CD4-positive, alpha-beta T cell treated with Interleukin-12 subunit alpha and Interleukin-12 subunit beta, for 1 hour (primary cell): Measurements from ENCODE around the gene NAA15.
A peak's percentile ranks its signal among the peaks of the same experiment; 100 is the strongest.
"Not testable (repeated sequence)": the region's sequence is repeated elsewhere in the genome, so short reads cannot be mapped to it uniquely, and the experiment has no call there.

Experiments
- DNase-seq: peaks from one replicate; pipeline ENCODE4 v3.0.0-alpha.2; 2020

NAA15 gene

DNA sequence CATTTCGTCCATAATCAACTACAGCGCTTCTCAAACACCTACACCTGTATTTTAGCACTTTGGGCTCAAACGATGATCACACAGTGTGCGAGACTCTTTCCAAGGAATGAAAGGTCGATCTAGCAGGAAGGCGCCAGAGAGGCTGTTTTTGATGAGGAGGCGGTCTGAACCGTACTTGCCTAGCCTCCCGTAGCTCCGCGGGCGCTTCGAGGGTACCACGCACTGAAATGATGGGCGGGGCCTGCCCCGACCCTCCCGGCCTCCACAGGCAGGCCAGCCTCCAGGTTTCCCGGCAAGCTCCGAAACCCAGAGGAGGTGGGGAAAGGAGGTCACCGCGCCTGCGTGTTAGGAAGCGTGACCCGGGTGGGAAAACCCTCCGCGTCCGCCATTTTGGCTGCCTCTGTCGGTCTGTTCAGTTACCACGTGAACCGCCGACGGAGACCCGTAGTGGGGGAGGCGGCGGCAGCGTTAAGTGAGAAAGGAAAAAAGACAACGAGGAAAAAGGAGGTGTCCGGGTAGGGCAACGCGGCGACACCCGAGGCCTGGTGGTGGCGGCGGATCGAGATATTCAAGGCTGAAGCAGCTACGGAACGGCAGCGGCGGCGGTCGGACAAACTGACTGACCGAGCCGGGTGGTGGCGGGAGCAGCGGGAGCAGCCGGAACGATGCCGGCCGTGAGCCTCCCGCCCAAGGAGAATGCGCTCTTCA lies at the start of gene NAA15:
Gene NAA15 (plus strand): TSS at position 393 of the 708 bp plus-strand sequence. CDS start 273 bp downstream, at position 666.
- peak; percentile 98 for DNase-seq

GRCh38 chr4:139253046-139253445 lies 48.3 kb upstream of the NAA15 start:
- DNase-seq, result no peak

DNA sequence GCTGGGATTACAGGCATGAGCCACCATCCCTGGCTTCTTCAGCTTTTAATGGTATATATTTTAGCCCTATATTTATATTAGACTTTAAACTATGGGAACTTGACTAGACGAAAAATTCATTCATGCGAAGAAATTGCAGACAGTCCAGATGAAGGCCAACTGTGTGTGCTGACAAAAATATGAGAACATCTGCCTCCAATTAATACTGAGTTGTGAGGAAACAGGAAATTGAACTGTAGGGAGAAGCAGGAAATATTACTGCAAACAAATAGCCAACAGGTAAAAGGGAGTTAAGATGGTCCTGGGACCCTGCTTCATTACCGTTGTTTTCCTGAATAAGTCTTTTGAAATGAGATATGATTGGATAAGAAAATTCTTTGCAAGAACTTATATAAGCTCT lies 47.6 kb upstream of the NAA15 start:
- no peak for DNase-seq

DNA sequence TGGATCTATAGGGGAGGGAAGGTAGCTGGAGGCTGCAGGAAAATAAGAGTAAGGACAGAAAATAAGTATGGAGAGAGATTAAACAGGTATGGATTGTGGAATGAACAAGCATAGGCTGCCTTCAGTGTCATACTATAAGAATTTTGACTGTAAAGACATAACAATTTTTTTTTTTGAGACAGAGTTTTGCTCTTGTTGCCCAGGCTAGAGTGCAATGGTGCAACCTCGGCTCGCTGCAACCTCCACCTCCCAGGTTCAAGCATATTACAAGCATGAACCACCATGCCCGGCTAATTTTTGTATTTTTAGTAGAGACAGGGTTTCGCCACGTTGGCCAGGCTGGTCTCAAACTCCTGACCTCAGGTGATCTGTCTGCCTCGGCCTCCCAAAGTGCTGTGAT lies 45.7 kb upstream of the NAA15 start:
- DNase-seq, result not testable (repeated sequence)

DNA sequence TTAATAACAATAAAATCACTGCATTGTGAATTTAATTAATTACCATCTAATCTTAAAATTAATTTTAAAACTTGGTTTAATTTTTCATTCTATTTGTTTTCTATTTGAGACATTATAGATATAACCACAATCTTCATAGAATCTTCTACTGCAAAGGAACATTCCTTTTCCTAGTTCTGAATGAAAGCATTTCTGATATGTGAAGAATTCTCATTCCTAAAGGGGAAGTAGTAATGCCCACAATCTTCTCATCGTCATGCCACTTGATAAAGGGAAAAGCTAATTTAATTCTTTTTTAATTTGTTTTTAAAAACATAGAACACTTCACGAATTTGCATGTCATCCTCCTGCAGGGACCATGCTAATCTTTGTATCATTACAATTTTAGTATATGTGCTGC lies 45.0 kb upstream of the NAA15 start:
- DNase-seq, result no peak

- no peak for DNase-seq
These were observed 35.7 kb upstream of the NAA15 start for GRCh38 chr4:139265654-139266053.

- no peak for DNase-seq
These were observed 35.1 kb upstream of the NAA15 start for GRCh38 chr4:139266208-139266582.

DNA sequence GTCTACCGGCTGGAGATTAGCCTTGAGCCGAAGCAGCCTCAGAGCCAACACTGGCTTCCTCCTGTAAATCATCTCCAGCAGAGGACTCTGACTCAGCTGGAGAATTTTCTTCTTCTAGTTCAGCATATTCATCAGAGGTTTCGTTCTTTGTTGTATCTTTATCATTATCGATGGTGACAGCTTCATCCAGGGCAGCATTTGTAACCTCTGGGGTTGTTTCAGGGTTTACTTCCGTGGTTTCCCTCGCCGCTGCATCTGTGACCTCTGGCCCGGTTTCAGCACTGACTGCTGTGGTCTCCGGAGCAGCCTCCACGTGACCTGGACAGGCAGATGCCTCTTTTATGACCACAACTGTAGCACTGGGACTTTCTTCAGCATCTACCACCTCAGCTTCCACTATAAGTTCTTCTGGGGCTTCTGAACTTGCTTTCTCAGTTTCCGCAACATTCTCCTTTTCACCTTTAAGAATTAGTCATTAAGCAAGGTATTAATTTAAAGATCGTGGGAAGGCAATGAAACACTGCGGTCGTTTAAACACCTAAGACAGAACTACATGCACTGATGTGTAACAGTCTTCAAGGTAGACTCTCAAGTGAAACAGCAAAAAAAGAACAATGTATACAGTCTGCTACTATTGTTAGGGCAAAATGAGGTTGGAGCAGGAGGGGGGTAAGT lies 34.6 kb upstream of the NAA15 start:
- DNase-seq, result peak; percentile 78

DNA sequence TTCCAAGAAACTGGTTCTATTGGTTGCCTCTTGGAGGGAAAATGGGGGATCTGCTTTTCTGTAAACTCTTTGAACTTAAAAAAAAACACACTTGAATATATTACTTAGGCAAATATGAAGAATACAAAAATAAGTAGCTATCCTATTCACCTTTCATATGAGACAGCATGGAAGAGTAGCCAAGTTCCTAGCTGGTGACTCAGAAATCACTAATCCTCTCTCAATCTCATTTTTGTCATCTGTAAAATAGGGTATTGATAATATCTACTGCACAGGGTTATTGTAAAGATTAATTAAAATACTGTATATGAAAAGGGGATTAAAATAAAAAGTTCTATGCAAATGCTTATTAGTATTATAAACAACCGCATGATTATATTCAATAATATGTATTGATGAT lies 34.0 kb upstream of the NAA15 start:
- no peak for DNase-seq

- no peak for DNase-seq
These were observed 27.5 kb upstream of the NAA15 start for GRCh38 chr4:139273835-139274234.

DNA sequence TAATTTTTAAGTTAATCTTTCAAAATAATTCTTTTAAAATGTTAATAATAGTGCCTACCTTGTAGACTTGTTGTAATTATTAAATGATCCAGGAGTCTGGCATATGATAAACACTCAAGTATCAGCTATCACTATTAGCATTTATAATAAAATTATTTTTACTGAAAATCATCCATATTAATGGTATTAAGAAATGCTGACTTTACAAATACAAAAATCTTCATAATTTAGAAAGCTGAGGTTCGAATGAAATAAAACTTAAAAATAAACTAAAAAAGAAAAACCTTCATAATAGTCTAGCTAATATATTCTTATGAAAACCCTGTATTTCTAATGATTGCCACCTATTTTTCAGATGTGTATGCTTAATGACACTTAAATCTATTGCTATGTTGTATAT lies 26.5 kb upstream of the NAA15 start:
- no peak for DNase-seq

GRCh38 chr4:139275281-139275735 lies 26.0 kb upstream of the NAA15 start:
- no peak for DNase-seq

DNA sequence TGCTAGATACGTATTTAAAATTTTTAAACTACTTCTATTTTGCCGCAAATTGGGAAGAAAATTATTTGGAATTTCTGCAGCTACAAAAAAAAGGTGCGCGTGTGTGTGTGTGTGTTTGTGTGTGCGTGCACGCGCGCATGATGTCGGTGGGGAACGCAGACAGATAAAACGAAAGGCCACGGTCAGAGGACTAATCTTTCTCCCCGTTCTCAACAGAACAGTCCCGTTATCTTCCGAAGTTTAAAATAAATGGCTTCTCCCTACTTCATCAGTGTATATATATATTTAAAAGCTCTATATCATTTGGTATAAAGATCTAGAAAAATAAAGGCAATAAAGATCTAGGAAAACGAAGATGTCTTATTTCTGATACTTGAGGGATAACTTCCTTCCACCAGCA lies 22.8 kb upstream of the NAA15 start:
- DNase-seq, result no peak

GRCh38 chr4:139278912-139279759 lies 22.2 kb upstream of the NAA15 start:
- no peak for DNase-seq

- peak; percentile 24 for DNase-seq
These were observed 21.3 kb upstream of the NAA15 start, which contains the start of gene MGARP for GRCh38 chr4:139279760-139280620. MGARP (minus strand) TSS chr4:139280225; CDS start chr4:139280158, 67 bp downstream.

GRCh38 chr4:139282065-139282720 lies 19.1 kb upstream of the NAA15 start:
- DNase-seq, result no peak

DNA sequence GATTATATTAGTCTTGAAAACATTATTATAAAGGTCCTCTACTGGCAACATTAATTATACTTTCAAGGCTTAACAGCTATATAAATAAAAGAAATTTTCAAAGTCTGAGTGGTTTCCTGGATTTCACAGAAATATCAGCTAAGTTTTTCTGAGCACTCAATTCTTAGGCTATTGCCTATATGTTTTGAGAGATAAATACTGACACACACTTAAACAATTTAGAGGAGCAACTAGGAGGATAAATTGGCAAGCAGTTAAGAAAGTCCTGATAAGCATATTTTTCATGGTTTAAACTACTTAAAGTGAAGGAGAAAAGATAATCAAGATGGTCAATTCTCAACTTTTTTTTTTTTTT lies 18.6 kb upstream of the NAA15 start:
- no peak for DNase-seq

GRCh38 chr4:139286186-139286698 lies 15.1 kb upstream of the NAA15 start:
- DNase-seq, result no peak

DNA sequence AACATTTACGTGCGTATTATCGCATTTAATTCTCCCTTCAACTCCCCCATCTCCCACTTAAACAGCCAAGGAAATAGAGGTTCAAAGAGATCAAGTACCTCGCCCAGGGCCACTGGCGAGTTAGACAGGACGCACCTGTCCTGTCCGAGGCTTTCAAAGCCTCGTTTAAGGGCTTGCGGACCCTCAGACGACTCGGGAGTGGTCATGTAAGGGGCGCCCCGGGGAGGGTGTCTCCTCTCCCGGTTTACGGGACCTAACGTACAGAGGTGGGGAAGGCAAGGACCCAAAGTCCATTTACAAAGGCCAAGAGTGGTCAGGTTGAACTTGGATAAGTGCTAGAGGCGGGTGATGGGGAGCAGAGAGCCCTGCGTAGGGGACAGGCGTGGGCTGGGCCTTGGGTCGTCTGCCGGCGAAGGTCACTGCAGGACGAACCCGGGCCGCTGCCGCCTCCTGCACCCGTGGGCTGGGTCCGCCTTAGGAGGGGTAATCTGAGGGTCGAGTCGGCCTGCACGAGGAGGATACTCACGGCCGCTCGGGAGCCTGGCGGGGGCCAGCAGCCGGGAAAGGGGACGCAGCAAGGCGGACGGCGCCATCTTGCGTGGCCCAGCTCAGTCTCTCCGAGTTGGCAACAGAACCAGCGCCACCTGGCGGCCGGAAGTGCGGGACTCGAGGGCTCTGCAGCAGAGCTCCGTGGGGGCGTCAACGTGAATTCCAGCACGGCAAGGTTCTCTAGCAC lies 5.9 kb upstream of the NAA15 start:
- DNase-seq, result peak; percentile 97

GRCh38 chr4:139295942-139296299 lies 5.4 kb upstream of the NAA15 start:
- DNase-seq, result no peak

GRCh38 chr4:139297001-139297410 lies 4.3 kb upstream of the NAA15 start:
- DNase-seq, result no peak
